SW 1271 (cell line): ENCODE measurements around the gene NR3C1.

ENCODE experiments used
- DNase-seq, 2 experiments: peaks; one replicate each; lab custom pipeline; 2025; lab: John Stamatoyannopoulos, UW

The NR3C1 gene

DNA sequence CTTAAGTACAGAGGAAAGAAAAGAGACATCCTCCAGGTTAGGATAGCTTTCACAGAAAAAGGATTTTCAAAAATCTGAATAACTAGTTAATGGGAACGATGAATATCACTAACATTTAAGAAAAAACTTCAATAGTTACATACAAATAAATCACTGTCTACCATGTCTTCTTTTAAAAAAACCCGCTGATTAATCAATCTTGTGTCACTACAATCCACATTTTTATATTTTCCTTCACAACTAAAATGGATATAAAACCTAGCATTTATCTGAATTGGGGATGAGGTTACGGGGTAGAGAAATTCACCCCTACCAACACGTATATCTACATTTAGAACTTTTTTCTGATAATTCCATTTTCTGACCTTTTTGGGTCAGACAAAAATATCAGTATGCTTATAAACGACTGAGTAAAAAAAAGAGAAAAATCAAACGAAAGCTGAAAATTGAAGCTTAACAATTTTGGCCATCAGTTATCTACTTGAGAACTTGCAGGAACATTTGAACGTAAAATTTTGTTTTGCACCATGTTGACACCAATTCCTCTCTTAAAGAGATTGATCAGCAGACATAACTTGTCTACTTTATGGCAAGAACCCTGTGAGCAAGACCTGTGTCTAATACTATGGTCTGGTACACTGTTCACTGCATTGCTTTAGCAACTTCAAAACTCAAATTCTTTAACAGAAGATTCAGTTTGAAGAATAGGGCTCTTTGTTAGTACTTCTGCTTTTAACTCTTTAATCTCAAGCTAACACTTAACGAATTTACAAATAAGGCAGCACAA lies 4.8 kb downstream of the NR3C1 start:
- no peak for DNase-seq

DNA sequence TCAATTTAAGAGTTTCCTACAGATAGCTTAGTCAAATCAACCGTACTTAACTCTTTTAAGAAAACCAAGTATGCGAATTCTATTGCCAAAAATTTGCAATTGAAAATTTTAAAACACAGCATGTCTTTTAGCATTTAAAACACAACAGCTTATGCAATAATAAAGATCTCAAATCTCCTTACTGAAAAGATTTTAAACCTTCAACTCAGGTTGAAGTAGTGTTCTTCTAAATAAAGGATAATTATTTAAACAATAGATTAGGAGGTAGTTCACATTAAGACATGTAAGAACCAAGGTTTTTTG lies 5.5 kb downstream of the NR3C1 start:
- DNase-seq: no peak

GRCh38 chr5:143397302-143398052 lies 6.0 kb downstream of the NR3C1 start:
- DNase-seq: no peak

DNA sequence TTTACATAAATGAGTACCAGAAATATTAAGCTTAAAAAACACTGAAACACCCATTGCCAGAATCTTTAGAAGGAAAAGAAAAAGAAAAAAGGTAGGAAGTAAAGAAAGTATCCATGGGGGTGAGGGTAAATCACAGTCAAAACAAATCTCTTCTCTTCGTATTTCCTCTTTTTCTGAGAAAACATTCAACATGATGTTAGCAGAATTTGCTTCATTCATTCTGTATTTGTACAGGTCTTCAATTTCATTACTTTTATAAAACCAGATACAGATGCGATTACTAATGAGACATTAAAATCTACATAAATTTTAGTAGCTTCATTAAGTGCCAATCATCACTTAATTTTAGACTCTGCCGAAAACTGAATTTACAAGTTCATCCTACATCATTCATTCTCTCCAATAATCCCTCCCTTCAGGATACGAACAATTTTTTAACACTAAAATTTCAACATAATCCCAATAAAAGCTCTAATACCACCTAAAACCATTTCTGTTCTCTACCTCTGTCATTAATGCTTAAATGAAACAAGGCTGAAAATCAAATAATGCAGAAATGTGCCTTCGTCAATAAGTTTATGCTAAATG lies 7.0 kb downstream of the NR3C1 start:
- no peak for DNase-seq

DNA sequence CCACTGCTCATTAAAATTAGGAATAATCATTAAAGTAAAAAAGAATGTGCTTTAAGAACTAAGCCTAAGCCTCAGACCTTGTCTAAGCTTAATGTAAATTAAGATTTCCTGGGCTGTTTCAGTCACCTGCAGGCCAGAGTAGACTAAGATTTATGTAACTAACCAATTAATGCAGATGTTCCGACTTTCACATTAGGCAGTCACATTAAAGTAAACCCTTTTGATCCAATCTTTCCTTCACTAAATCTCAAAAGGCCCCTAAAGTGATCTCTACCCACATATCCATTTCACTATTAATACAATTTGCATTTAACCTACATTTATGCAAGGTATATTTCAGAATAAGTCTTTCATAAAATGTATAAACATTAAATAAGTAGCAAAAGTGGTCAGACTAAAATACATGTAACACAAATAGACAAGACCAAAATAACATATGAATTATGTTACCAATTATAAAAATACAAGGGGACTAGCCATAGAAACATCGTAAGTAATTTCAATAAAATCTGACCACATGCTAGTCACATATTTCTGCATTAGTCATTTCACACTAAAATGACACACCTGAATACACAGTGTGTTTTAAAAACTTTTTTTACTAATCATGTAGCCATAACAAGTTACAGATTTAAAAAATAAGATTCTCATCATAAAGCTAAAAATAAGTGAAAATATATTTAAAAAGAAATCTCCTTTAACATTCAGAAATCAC lies 7.7 kb downstream of the NR3C1 start:
- DNase-seq: no peak

DNA sequence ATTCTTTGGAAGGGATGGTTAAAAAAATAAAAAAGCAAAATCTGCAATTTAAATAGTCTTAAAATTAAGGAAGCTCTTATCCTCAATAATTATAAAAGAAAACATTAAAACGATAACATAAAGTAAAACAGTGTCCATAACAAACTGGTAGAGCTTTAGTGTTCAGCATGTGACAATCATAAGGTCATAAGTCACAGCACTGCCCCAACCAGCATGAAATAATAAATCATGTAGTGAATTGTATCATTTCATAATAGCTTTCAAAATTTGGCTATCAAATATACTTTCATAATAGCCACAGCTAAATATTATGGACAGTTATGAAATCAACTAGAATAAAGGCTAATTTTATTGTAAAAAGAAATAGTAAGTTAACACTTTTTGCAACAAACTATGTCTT lies 10.0 kb downstream of the NR3C1 start:
- DNase-seq: no peak

DNA sequence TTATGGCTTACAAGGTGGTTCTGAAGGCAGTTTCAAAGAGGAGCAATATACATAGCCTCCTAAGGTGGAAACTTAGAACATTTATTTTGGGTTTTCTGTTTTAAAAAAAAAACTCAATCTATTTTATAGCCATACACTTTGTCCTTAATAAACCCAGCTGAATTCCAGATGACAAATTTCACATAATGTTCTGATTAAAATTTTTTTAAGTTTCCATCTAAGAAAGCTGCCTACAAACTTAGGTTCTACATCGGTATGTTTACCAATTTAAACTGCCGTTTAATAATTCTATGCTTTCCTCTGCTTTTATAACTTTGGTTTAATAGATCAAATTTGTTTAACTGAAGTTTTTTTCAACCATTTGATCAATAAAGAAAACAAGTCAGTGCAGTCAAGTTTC lies 12.5 kb downstream of the NR3C1 start:
- DNase-seq: no peak

- DNase-seq: no peak
Measured at GRCh38 chr5:143390258-143390657, 13.2 kb downstream of the NR3C1 start.

GRCh38 chr5:143386725-143387124 lies 16.8 kb downstream of the NR3C1 start:
- DNase-seq: no peak

DNA sequence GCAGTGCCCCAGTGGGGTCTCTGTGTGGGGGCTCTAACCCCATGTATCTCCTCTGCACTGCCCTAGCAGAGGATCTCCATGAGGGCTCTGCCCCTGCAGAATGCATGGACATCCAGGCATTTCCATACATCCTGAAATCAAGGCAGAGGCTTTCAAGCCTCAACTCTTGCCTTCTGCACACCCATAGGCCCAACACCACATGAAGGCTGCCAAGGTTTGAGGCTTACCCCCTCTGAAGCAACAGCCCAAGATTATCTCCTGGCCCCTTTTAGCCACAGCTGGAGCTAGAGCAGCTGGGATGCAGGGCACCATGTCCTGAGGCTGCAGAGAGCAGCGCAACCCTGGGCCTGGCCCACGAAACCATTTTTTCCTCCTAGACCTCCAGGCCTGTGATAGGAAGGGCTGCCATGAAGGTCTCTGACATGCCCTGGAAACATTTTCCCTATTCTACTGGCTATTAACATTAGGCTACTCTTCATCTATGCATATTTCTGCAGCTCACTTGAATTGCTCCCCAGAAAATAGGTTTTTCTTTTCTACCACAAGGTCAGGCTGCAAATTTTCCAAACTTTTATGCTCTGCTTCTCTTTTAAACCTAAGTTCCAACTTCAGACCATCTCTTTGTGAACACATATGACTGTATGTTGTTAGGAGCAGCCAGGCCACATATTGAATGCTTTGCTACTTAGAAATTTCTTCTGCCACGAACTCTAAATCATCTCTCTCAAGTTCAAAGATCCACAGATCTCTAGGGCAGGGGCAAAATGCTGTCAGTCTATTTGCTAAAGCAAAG lies 18.4 kb downstream of the NR3C1 start:
- no peak for DNase-seq

DNA sequence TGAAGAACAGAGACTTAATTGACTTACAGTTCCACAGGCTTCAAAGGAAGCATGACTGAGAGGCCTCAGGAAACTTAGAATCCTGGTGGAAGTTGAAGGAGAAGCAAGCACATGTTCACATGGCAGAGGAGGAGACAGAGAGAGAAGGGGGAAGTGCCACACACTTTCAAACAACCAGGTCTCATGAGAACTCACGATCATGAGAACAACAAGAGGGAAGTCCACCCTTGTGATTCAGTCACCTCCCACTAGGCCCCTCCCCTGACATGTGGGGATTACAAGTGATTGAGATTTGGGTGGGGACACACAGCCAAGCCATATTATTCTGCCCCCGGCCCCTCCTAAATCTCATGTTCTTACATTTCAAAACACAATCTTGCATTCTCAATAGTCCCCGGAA lies 19.5 kb downstream of the NR3C1 start:
- DNase-seq: no peak

GRCh38 chr5:143379606-143380005 lies 23.9 kb downstream of the NR3C1 start:
- no peak for DNase-seq

DNA sequence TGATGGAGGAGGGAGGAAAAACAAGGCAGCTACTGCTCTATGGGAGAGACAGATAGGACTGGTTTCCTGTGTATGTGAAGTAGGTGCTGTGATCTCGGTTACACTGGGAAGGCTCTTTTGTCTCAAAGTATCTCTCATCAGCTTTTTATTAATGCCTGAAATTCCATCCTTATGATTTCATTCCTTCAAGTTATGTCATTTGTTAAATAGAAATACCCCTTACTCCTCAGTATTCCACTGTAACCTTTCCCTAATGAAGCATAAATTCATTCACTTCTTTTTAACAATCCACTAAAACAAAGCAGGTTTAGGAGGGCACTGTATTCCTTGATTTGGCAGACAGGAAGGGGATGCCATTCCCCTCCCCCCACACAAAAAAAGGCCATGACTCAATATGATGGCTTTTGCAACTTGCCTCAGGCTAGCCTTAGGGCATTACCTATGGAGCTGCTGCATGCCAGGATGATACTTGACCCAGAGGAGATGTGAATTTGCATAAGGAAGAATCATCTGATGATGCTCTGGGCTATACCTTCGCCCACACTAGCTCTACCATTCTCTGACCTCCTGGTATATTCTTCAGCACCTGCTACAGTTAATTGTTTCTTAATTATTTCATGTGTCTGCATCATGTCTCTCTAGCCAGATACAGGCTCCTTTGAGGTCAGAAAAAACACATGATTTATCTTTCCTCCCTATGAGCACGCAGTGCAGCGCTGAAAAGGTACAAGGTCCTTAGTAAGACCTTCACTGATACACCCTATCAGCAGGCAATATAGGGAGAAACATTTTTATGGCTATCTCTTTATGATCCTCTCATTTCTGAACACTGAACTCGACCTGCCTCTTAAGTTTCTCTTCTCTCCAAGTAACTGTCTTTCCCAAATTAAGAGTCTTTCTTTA lies 26.3 kb downstream of the NR3C1 start:
- DNase-seq: peak; percentile 45 to 86

DNA sequence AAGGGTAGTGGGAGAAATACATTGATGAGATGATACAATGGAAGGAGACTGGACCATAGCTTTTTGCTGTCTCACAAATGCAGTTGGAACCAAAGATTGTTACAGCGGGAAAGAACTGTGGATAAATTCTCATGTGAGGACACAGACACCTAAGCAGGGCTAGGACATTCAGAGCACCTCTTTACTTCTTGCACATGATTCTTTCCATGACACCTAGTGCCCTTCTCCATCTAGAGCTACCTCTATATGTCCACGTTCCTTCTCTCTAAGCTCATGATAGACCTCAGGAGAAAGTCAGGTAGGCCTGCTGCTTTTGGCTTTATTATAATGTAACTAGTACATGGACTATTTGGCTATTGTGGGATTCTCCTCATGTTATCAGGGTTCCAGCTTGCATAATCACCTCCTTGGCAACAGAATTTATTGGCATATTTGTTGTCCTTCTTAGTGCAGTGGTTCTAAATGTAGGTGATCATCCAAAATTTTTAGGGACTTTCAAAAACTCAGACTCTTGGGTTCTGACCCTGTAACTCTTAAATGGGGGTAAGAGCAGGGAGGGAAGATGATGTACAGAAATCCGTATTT lies 27.2 kb downstream of the NR3C1 start:
- peak in 1 of 2 experiments; percentile 14 for DNase-seq

DNA sequence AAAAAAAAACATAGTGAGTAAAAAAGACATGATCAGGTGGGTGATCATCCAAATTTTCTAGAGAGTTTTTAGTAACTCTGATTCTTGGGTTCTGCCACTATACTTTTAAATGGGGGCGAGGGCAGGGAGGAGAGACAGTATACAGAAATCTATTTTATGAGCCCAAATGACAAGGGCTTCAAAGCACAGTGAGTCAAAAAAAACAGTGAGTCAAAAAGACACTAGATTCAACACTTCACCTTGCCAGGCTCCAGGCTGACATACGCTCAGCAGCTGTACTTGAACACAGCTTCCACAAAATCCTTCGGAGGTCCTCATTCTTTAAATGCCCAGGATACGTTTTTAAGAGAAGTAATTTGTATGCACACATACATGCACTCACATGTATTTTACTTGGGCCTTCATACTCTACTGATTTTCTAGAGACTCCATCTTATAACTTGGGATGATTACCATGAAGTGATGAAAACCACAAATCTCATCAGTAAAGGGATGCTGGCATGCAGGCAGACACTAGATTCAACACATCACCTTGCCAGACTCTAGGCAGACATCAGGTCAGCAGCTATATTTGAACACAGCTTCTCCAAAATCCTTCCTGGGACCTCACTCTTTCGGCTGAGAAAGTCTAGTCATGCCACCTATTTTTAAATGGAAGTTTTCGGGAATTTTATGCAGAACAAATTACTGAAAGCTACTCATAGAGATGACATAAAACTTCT lies 28.8 kb downstream of the NR3C1 start:
- no peak for DNase-seq

GRCh38 chr5:143373076-143373475 lies 30.4 kb downstream of the NR3C1 start:
- DNase-seq: no peak

DNA sequence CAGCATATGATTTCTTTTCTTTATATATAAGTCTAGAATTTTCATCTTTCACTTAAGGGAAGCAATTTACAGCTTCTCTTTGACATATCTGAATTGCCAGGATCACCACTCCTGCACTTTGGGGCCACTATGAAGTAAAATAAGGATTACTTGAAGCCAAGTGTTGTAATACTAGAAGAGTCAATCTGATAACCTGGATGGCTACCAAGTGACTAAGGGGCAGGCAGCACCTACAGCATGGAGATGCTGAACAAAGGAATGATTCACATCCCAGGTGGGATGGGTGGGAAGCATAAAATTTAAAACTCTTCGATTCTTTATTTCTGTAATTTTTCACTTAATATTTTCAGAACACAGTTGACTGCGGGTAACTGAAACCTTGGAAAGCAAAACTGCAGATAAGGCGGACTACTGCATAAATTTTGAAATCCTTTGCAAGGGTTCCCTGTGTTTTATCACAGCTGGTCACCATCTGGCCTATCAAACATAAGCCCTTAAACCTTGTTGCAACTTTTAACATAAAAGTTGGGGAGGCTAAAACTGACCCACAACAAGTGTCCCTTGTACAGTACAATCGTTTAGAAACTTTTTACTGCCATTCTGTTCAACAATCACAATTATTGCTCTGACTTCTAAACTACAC lies 31.2 kb downstream of the NR3C1 start:
- no peak for DNase-seq

DNA sequence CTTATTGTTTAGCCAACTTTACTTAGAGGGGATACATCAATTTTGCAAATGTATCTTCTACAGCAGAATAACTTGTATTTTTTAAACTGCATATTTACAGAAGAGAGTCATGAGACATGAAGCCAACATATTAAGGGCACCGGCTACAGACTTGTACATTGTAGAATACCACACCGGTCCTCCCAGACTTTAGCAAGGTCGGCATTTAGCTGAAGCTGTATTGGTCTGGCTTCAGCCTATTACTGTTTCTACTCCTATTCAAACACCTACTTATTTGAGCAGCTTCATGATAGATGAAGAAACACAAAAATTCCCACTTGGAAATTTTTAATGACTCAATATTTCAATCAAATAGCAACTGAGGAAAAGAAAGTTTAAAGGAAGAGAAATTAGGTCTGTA lies 33.0 kb downstream of the NR3C1 start:
- DNase-seq: no peak

DNA sequence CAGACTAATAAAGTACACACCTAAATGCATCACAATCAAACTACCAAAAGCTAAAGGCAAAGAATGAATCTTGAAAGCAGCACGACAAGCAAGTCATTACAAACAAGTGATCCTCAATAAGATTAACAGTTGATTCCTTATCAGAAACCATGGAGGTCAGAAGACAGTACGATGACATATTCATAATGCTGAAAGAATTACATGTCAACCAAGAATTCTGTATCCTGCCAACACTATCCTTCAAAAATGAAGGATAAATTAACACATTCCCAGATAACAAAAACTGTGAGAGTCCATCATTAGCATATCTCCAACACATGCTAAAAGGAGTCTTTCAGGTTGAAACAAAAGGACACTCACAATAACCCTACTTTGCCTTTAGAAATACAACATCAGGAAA lies 39.4 kb downstream of the NR3C1 start:
- DNase-seq: no peak
